ENCODE data around the gene TMEM132D.

The TMEM132D gene

DNA sequence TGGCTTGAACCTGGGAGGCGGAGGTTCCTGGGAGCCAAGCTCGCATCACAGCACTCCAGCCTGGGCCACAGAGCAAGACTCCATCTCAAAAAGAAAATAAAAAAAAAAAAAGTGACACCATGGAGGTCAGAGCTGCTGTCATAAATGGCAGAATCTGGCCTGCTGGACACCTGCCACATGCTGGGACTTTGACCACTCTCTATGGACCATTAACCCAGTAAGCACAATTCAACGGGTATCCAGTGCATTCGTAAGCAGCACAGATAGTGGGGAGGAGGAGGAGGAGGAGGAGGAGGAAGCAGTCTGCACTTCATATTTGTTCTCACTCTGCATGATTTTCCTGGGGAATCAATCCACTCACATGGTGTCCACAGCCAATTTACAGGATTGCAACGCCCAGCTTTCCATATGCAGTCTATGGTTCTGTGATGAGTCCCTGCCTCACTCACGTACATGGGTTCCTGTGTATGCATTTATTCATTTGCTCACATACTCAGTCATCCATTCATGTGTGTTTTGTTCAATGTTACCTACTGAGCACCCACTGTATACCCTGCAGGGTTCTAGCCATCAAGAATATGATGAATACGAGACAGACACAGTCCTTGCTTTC is 723.8 kb downstream of the TMEM132D start:
- DNase-seq (ENCODE audit: extremely low read depth, low read depth), result no peak
- TF ChIP-seq CTCF (IDR thresholded peaks at IDR 0.05; ENCODE audit: low read depth, low read length), result no peak

DNA sequence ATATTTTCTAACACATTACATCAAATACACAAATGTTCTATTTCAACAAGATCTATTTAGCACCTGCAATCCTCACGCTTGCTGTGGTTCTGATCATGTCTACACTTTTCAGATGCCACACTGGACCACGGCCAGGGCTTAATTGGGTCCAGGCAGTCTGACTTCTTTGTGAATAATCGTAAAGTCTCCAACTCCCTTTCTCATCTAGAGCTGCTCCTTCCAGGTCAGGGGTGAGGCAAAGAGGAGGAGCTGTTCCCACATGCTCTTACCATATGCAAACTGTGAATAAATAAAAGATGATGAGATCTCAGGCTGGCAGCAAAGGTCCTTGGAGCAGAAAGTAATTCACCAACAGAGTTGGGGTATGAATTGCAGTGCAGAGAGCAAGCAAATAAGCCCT is 733.9 kb downstream of the TMEM132D start:
- no peak for DNase-seq (ENCODE audit: extremely low read depth, low read depth)
- TF ChIP-seq CTCF (IDR thresholded peaks at IDR 0.05; ENCODE audit: low read depth, low read length), result no peak

DNA sequence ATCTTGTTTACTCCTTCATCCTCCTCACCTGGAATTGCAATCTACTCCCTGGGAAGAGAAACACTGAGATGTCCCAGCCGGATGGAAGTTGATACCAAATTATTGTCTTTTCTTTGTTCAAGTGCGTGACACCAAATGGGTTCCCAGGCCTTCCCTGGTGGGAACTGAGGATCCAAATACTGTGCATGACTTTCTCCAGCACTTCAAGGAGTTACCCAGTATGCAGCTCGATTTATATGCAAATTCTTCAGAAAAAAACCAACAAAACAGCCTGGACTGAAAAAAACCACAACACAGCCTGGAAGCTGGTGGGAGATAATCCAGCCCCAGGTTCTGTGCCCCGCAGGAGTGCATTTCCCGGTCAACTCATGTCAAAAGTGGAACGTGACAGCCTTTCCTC is 740.0 kb downstream of the TMEM132D start:
- TF ChIP-seq CTCF (IDR thresholded peaks at IDR 0.05; ENCODE audit: low read depth, low read length), result no peak
- DNase-seq (ENCODE audit: extremely low read depth, low read depth), result no peak

- TF ChIP-seq CTCF (IDR thresholded peaks at IDR 0.05; ENCODE audit: low read depth, low read length), result no peak
- no peak for DNase-seq (ENCODE audit: extremely low read depth, low read depth)
Observed at GRCh38 chr12:129163461-129163860, 740.4 kb downstream of the TMEM132D start.

DNA sequence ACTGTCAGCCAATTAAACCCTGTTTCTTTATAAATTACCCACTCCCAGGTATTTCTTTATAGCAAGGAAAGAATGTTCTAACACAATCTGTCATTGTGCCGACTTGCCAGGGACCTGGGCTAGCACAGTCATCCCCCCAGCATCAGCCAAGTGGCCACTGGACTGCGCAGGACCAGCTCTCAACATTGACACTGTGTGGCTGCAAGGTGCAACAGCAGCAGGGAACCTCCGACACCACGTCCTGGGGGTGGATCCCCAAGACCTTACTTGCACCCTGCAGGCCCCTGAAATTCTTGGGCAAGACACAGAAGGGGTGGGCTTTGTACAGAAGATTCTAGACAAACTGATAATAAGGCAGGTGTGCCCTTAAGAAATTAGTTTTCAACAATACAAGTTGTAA is 741.0 kb downstream of the TMEM132D start:
- no peak for DNase-seq (ENCODE audit: extremely low read depth, low read depth)
- TF ChIP-seq CTCF (IDR thresholded peaks at IDR 0.05; ENCODE audit: low read depth, low read length), result no peak

GRCh38 chr12:129161511-129161910 is 742.3 kb downstream of the TMEM132D start:
- DNase-seq (ENCODE audit: extremely low read depth, low read depth), result no peak
- TF ChIP-seq CTCF (IDR thresholded peaks at IDR 0.05; ENCODE audit: low read depth, low read length), result no peak

- TF ChIP-seq CTCF (IDR thresholded peaks at IDR 0.05; ENCODE audit: low read depth, low read length), result no peak
- DNase-seq (ENCODE audit: extremely low read depth, low read depth), result no peak
Observed at GRCh38 chr12:129160282-129160681, 743.5 kb downstream of the TMEM132D start.
